Ovary (tissue), 3 donors: ENCODE data around the gene FBXW5.

Experiments
- EP300 ChIP-seq: sonication (generic); formaldehyde crosslinking; IDR thresholded peaks from one replicate; pipeline ENCODE4 v1.6.1; 2017; ENCODE audit warnings: antibody characterized with exemption
- POLR2A ChIP-seq: fragments of 450-650 bp; IDR thresholded peaks from one replicate; pipeline ENCODE4 v1.6.1; 2017; ENCODE audit warnings: antibody characterized with exemption, mild to moderate bottlenecking, moderate library complexity
- TF ChIP-seq, protein P1 (sequence below), 3 donors: fragments of 450-650 bp in 2 of 3; fragments of 200-600 bp in 1 of 3; IDR thresholded peaks; one replicate each; pipeline versions ENCODE4 v1.5.1 to v1.8.0; 2016 to 2022; ENCODE audit warnings: antibody characterized with exemption in 3 of 3, mild to moderate bottlenecking in 1 of 3
- donor health status: DM: no; HTN: no; CAD: no.

GRCh38 chr9:136963751-136964150 lies 19.2 kb upstream of the FBXW5 start:
- TF ChIP-seq, protein P1, sequence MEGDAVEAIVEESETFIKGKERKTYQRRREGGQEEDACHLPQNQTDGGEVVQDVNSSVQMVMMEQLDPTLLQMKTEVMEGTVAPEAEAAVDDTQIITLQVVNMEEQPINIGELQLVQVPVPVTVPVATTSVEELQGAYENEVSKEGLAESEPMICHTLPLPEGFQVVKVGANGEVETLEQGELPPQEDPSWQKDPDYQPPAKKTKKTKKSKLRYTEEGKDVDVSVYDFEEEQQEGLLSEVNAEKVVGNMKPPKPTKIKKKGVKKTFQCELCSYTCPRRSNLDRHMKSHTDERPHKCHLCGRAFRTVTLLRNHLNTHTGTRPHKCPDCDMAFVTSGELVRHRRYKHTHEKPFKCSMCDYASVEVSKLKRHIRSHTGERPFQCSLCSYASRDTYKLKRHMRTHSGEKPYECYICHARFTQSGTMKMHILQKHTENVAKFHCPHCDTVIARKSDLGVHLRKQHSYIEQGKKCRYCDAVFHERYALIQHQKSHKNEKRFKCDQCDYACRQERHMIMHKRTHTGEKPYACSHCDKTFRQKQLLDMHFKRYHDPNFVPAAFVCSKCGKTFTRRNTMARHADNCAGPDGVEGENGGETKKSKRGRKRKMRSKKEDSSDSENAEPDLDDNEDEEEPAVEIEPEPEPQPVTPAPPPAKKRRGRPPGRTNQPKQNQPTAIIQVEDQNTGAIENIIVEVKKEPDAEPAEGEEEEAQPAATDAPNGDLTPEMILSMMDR (IDR thresholded peaks at IDR 0.05): no peak
- no peak for TF ChIP-seq POLR2A
- no peak for TF ChIP-seq EP300
